ENCODE results near the gene TMEM9B.

Gene TMEM9B

DNA sequence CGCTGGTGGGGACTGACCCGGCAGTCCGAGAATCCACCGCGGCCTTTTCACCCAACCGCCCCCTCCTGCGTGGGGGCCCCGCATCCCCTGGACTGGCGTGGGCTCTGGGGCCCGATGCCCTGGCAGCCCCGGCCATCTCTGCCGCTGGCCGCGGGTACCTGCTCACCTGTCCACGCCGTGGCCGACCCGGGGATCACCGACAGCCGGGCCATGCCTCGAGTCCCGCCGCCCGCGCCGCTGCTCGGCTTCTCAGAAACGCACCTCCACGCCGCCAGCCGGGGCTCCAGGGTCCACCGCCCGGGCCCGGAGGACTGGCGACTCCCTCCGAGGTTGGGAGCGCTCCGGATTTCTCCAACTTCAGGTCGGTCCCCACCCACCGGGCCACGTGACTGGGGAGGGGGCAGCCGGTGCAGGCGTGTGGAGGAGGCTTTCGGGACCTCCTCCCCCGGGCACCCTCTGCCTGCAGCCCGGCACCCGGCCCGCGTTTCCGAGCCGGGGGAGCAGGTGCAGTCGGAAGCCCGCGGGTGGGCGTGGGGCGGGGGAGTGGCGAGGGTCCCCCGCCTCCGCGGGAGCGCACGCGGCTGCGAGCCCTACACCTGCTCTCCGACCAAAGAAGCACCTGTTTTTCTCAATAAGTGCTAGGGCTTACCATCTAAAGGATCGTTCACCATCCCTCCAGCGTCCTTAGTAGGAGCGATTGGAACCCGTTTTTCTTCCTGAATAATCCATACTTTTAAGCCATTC is 40.1 kb upstream of the TMEM9B start:
- H3K36me3 ChIP-seq, result no peaks in the 10 kb centered on the region
- H3K4me3 ChIP-seq (ENCODE audit: low read depth, low read length), result no peak overlapping the region
- no peaks in the 10 kb centered on the region for H3K9me3 ChIP-seq
- H3K27me3 ChIP-seq, result peaks cover 24% of the 10 kb centered on the region
- H3K4me1 ChIP-seq, result no peaks in the 10 kb centered on the region
- TF ChIP-seq, protein P1, sequence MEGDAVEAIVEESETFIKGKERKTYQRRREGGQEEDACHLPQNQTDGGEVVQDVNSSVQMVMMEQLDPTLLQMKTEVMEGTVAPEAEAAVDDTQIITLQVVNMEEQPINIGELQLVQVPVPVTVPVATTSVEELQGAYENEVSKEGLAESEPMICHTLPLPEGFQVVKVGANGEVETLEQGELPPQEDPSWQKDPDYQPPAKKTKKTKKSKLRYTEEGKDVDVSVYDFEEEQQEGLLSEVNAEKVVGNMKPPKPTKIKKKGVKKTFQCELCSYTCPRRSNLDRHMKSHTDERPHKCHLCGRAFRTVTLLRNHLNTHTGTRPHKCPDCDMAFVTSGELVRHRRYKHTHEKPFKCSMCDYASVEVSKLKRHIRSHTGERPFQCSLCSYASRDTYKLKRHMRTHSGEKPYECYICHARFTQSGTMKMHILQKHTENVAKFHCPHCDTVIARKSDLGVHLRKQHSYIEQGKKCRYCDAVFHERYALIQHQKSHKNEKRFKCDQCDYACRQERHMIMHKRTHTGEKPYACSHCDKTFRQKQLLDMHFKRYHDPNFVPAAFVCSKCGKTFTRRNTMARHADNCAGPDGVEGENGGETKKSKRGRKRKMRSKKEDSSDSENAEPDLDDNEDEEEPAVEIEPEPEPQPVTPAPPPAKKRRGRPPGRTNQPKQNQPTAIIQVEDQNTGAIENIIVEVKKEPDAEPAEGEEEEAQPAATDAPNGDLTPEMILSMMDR (IDR thresholded peaks at IDR 0.05; ENCODE audit: low read depth, low read length), result no peak
- DNase-seq, result no peak

DNA sequence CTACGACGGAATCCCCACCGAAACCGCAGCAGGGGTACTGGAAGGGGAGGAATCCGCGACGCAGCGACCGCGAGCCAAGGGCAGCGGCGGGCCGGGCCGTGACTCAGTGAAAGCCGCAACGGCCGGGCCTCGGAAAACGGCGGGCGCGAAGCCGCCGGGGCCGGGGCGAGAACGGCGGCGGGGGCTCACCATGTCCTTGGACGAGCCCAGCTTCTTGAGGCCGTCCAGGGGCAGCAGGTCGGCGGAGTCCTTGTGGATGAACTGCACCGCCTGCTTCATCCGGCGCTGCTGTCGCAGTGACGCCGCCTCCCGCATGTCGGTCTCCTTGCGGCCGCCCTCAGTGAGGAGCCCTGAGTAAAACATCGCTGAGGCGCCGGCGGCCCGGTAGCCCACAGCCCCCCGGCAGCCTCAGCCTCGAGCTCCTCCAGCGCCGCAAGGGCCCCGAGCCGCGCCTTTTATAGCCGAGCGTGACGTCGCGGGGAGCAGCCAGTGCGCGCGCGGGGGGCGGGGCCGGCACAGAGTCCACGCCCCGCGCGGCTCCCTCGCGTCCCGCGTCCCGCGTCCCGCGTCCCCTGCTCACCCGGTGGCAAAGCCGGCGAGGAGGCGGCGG is 39.4 kb upstream of the TMEM9B start, which contains the start of gene NRIP3:
NRIP3 (minus strand) TSS at position 429 of the 610 bp plus-strand sequence; CDS start at position 363, 66 bp downstream.
- H3K4me3 ChIP-seq (ENCODE audit: low read depth, low read length), result peak within 1 kb of the TSS; percentile 19
- DNase-seq, result peak; percentile 56
- H3K36me3 ChIP-seq, result no peaks in the 10 kb centered on the region
- H3K9me3 ChIP-seq, result no peaks in the 10 kb centered on the region
- H3K27me3 ChIP-seq, result peaks cover 24% of the 10 kb centered on the region
- H3K4me1 ChIP-seq, result no peaks in the 10 kb centered on the region
- TF ChIP-seq, protein P1 (IDR thresholded peaks at IDR 0.05; ENCODE audit: low read depth, low read length), result no peak

DNA sequence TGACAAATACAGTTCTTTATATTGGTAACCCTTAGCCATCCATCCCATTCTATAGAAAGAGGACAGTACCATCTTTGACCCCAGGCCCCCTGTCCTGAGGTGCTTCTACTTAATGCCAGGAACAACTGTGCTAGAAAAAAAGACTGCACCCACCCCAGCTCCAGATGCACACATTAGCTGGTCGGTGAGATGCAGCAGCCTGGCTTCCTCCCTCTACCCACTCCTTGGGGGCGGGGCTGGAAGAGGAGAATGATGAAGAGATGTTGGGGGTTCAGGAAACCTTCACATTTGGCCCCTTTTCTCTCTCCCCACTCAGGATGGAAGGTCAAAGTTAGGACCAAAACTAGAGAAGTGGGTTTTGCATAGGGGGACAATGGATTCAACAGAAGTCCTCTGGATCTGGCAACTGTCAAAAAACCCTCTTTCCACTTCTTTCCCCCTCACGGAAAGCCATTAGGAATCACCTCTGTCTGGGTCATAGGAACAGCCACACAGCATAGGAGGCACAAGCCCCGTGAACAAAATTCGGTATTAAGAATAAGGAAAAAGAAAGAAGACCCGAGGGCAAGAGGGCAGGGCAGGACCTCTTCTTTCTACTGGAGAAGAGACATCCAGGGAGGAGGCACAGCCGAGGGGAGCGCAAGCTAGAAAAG is 38.8 kb upstream of the TMEM9B start:
- H3K4me3 ChIP-seq (ENCODE audit: low read depth, low read length), result no peak overlapping the region; the same call in 1 of the 2 replicates
- TF ChIP-seq, protein P1 (IDR thresholded peaks at IDR 0.05; ENCODE audit: low read depth, low read length), result no peak
- no peaks in the 10 kb centered on the region for H3K4me1 ChIP-seq
- H3K27me3 ChIP-seq, result peaks cover 24% of the 10 kb centered on the region
- no peaks in the 10 kb centered on the region for H3K9me3 ChIP-seq
- DNase-seq, result no peak
- no peaks in the 10 kb centered on the region for H3K36me3 ChIP-seq

DNA sequence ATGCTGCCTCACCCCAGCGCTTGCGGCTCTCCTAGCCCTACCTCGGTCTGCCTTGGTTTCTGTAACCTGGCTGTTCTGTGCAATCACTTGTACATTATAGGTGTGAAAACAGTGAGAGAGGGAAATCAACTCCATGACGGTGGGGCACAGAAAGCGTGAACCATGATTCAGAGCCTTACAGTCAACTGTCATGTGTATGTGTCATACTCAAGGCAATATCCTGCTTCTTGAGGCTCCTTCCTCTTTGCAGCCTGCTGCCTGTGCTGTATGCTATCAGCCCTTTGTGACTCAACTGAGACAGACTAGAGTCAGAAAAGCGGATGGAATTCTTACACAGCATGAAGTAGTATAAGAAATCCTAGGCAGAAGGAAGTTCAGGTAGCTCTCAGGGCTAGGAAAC is 37.5 kb upstream of the TMEM9B start:
- H3K36me3 ChIP-seq, result no peaks in the 10 kb centered on the region
- peaks cover 24% of the 10 kb centered on the region for H3K27me3 ChIP-seq
- TF ChIP-seq, protein P1 (IDR thresholded peaks at IDR 0.05; ENCODE audit: low read depth, low read length), result no peak
- no peaks in the 10 kb centered on the region for H3K9me3 ChIP-seq
- no peak for DNase-seq
- H3K4me3 ChIP-seq (ENCODE audit: low read depth, low read length), result no peak overlapping the region
- H3K4me1 ChIP-seq, result no peaks in the 10 kb centered on the region

DNA sequence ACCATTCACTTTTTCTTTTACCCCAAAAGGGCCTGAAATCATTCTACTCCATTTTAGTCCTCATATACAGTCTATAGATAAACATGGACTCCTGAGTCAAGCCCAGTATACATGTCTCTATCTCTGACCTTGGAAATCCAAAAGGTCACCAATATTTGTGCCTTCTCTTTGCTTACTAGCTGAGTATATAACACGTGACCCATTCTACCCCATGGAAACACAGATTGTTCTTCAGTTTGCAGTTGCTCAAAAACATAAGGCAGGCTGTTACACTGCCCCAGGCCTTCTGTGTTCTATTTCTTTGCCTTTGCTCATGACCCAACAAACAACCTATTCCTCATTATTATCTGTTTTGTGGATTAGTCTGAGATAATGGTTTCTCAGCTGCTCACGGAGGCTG is 33.8 kb upstream of the TMEM9B start:
- H3K9me3 ChIP-seq, result no peaks in the 10 kb centered on the region
- H3K27me3 ChIP-seq, result peaks cover 4% of the 10 kb centered on the region
- no peaks in the 10 kb centered on the region for H3K4me1 ChIP-seq
- no peaks in the 10 kb centered on the region for H3K36me3 ChIP-seq
- DNase-seq, result no peak
- H3K4me3 ChIP-seq (ENCODE audit: low read depth, low read length), result no peak overlapping the region
- TF ChIP-seq, protein P1 (IDR thresholded peaks at IDR 0.05; ENCODE audit: low read depth, low read length), result no peak

Data from BE2C (cell line).